ENCODE results near the gene POLDIP3.

The POLDIP3 gene

DNA sequence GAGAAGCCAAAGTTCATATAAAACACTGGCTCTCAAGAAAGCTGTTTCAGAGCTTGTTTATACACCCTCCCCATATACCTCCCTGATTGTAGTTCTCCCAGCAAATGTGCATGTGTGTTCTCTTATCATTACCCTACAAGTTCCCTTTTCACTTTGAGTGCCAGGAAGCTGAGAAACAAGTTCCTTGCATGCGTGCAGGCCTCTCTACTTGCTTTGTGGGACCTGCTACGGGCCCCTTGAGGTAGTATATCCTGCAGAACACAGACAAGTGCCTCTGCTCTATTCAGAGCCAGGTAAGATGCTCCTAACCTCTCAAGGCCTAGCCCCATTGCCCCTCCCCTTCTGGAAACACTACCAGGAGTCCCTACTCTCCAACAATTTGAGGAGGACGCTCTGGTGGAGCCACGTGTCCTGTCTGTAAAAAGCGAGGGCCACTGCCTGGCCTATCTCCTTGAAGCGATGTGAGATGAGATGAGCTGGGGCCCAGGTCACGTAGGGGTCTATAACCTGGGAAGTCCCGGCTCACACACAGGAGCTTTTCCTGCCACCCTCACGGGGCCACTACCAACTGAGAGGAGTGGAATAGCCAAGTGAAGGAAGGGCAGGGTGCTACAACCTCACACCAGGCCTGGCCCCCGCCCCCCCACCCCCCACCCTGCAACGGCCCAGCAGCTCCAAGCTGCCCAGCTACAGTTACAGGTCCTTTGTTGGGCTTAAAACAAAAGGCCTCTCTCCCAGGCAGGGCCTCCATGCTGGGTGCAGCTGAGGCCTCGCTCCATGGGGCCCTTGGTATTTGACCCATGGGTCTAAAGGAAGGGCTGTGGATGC, 28.3 kb upstream of the POLDIP3 start:
- no peak for DNase-seq (ENCODE audit: low read depth)

DNA sequence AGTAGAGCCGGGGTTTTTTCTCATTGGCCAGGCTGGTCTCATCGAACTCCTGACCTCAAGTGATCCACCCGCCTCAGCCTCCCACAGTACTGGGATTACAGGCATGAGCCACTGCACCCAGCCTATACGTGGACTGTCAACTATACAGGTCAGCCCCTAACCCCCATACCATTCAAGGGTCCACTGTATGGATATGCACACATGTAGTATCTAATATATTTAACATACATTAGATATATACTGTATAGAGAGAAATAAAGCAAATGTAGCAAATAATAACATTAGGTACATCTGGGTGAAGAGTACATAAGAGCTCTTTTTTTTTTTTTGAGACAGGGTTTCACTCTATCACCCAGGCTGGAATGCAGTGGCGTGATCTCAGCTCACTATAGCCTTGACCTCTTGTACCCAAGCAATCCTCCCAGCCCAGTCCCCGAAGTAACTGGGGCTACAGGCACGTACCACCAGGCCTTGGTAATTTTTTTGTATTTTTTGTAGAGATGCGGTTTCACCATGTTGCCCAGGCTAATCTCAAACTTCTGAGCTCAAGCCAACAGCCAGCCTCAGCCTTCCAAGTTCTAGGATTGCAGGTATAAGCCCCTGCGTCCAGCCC, 27.2 kb upstream of the POLDIP3 start:
- DNase-seq (ENCODE audit: low read depth): no peak

DNA sequence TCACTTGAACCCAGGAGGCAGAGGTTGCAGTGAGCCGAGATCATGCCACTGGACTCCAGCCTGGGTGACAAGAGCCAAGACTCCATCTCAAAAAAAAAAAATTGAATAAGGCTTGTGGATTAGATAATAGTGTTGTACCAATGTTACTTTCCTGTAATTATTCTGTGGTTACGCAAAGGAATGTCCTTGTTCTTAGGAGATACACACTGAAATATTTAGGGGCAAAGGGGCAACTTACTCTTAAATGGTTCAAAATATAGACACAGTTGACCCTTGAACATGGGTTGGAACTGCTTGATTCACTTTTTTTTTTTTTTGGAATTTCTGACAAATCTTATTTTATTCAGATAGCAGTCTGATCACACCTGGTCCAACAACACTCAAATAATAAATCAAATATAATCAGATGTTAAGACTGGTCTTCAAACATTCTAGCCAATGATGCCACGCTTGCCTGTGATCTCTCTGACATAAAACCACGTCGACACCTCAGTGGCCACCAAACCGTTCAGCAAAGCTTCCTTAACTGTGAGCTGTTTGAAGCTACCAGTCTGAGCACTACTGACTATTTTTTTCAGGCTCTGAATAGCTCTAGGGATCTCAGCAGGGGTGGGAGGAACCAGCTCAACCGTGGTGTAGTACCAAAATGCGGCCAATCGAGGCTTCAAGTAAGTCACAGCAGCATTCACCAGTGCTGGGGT, 25.0 kb upstream of the POLDIP3 start:
- no peak for DNase-seq (ENCODE audit: low read depth)

DNA sequence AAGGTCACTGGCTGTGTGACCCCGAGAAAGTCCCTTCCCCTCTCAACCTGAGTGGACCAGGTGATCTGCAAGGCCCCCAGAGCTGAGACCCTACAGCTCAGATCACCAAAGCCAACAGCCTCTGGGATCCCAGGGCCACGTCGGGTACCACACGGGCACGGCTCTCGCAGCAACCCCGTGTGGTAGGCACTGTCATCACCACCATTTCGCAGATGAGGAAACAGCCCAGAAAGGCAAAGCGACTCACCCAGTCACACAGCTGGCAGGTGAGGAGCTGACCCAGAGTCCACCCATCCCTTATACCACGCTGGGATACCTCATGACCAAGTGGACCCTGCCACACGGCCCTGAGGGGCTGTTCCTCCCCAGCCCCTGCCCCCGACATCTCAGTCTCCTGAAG, 22.9 kb upstream of the POLDIP3 start:
- no peak for DNase-seq (ENCODE audit: low read depth)

DNA sequence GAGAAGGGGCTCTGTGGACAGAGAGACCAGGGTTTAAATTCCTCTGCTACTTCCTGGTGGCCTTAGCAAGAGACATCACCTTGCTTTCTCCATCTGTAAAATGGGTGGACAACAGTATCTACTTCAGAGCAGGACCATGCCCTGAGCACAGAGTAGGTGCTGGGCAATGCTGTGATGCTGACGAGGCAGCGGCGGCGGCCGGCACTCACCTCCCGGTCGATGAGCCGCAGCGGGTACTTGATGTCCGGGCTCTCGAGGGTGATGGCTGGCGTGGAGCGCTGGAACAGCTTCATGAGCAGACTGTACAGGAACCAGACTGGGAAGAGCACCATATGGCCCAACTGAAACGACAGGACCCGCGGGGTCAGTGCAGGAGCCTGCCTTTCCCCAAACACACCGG, 21.8 kb upstream of the POLDIP3 start:
- no peak for DNase-seq (ENCODE audit: low read depth)

DNA sequence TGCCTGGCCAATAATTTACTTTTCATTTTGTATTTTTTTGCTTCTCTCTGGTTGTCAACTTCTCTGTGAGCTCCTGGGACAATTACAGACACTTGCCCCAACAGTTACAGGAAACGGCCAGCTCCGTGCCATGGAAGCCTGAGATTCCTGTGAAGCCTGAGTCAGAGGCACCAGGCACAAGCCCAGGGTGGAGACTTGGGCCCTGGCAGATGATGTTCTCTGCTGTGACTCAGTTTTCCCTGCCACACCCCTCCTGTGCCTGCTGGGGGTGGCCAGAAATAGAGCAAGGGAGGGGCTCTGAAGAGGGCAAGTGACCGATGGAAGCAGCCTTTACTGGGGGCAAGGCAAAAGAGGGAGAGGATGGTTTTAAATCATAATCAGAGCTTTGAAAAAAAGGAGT, 20.8 kb upstream of the POLDIP3 start:
- DNase-seq (ENCODE audit: low read depth): no peak

DNA sequence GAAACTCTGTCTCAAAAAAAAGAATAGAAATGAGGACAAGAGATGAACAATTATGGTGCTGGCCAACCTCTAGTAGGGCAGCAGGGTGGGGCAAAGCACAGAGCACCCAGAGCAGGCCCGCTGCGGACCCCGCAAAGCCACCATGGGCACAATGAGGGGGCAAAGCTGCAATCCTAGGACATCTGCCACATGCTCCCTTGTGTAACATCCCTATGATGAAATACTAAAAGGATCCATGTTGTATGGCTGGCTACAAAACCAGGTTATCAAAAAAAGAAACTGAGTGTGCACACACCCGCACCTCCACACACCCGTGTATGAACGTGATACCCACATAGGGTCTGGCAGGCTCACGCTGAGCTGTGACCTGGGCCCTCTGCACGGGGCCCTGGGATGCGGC, 18.3 kb upstream of the POLDIP3 start:
- DNase-seq (ENCODE audit: low read depth): no peak

DNA sequence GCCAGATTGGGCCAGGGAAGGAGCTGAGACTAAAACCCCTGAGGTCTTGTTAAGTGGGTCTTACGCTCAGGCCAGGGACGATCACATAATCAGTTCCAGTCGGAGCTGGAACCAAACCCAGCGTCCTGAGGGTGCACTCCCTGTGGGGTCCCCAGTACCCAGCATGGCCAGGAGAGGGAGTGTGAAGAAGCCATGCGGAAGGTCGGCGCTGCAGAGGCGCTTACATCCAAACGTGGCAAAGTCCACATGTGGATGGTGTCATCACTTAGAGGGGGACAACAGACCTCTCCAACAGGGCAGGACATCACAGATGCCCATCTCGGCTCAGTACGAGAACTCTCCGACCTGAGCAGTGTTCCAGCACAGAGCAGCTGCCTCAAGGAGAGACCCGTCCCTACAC, 17.4 kb upstream of the POLDIP3 start:
- no peak for DNase-seq (ENCODE audit: low read depth)

DNA sequence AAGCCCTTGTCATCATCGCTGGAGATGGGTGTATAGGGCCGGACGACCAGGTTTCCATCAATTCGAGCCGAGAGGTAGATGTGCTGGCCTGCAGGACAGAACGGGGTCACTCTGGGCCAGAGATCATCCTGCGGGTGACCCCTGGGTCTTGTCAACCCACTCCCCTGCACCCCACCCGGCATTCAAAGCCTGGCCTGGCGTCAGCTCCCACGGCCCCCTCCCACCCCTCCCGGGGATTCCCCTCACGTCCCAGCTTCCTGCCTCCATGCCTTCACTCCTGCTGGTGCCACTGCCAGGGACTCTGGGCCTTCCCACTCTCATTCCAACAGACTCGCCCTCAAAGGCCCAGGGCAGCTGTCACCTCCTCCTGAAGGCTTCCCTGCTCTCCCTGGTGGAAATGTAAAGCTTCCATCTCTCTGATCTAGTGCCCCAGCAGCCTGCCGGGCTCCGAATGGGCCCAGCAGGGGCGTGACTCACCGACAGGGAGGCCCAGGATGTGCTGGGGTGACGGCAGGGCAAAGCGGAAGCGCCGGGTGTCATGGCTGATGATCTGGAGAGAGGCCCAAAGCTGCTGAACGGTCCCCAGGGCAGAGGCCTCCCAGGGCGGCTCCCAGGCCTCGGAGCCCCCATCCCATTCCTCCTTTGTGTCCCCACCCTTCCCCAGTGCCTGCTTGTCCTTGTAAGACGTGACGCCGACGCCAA, 16.4 kb upstream of the POLDIP3 start:
- no peak for DNase-seq (ENCODE audit: low read depth)

DNA sequence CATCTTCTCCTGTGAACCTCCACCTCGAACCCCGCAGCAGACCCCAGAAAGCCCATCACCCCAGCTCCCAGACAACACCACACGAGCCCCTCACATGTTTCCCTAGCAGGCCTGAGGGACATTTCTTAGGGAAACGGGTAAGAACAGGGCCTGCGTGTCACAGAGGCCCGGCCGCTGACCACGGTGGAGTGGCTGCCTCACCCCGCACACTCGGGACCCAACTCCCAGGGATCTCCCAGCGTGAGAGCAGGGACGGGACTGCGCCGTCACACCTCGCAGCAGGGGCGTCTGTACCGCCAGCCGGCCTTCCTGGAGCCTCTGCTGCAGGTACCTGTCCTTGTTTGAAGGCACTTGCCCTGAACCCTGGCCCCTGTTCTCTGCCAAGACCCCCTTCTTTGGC, 15.5 kb upstream of the POLDIP3 start:
- no peak for DNase-seq (ENCODE audit: low read depth)

DNA sequence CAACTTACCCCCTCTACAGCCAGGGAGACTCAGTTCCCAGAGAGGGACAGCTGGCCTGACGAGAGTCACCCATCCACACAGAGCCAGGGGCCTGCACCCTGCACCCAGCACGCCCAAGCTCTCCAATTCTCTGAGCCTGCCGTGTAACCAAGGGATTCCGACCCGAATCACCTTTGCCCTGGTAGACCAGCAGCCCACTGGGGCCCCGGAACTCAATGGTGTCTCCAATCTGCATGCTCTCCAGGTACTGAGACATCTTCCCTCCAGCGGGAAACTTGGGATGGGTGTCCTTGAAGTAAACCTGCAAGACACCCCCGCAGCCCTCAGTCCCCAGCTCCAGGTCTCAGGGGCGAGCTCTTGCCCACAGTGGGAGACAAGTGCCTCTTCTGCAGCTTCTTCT, 13.3 kb upstream of the POLDIP3 start:
- no peak for DNase-seq (ENCODE audit: low read depth)

DNA sequence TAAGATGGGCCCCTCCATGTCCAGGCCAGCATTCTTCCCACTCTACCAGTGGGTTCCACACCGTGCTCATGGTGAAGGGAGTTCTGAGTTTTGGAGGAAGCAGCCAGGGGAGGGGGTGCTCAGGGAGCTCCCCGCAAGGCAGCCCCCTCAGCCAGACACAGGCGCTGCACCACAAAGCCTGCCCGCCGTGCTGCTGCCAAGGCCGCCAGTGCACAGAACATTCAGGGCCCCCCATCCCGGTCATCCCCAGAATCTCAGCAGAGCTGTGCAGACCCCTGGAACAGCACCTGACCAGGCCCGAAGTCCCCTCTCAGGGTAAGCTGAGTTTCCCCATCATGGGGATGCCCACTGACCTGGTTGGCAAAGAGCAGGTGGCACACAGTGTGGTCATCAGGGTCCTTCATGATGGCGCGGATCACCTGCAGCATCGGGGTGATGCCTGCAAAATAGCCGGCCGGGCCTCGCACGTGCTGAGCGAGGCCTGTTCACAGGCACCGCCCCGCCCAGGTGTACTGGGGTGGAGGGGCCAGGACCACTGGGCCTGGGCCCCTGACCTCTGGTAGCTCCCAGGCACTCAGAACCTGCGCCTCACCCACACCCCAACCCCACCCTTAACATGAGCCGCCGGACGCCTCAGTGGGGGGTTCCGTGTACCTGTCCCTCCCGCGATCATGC, 12.4 kb upstream of the POLDIP3 start:
- no peak for DNase-seq (ENCODE audit: low read depth)

DNA sequence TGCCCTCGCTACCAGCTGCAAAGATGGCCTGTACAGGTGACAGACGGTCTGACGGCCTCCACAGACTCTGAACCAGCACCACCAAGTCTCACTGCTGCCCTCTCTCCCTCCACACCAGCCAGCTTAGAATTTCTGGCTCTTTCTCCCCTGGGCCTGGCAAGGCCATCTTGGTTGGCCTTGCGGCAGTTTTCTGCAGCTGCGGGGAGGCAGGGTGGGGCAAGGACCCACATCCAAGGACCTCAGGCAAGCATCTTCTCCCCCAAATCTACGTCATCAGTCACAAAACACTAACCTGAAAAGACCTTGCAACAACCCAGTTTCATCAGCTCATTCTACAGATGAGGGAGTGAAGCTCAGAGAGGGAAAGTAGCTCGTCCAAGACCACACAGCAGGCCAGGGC, 11.7 kb upstream of the POLDIP3 start:
- no peak for DNase-seq (ENCODE audit: low read depth)

DNA sequence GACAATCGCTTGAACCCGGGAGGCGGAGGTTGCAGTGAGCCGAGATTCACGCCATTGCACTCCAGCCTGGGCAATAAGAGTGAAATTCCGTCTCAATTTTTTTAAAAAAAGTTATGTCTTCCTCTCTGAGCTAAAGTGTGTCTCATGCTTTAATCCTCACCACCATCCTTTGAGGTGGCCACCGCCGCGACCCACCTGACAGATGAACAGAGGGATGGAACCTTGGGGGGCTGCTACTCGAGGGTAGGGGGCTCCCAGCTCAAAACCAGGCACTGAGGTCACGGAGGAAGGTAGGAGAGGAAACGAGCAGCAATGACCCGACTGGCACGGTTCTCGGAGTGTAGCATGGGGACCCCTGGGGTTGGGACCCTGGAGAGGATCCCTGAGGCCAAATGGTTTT, 10.7 kb upstream of the POLDIP3 start:
- no peak for DNase-seq (ENCODE audit: low read depth)

DNA sequence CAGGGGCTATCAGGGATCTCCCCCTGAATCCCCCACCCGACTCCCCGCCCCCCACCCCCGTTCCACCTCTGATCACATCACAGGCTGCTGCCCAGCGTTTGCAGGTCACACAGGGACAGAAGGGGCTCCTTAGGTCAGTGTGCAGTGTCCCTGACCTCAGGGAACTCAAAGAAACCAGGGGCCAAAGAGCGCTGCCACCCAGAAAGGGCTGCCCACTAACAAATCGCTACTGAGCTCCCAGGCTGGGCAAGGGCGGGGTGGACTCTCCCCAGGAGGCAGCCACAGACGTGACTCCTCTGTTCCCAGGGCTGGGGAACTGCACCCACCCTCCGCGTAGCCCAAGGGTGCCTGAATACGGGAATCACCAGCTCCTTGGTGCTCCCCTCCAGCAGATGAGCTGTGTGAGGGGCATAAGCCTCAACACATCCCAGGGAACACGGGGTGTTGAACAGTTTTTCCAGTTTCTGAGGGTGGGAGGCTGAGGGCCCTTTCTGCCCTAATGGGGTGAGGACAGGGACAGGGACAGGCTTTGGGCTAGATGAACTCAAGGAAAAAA, 9.9 kb upstream of the POLDIP3 start:
- DNase-seq (ENCODE audit: low read depth): no peak

DNA sequence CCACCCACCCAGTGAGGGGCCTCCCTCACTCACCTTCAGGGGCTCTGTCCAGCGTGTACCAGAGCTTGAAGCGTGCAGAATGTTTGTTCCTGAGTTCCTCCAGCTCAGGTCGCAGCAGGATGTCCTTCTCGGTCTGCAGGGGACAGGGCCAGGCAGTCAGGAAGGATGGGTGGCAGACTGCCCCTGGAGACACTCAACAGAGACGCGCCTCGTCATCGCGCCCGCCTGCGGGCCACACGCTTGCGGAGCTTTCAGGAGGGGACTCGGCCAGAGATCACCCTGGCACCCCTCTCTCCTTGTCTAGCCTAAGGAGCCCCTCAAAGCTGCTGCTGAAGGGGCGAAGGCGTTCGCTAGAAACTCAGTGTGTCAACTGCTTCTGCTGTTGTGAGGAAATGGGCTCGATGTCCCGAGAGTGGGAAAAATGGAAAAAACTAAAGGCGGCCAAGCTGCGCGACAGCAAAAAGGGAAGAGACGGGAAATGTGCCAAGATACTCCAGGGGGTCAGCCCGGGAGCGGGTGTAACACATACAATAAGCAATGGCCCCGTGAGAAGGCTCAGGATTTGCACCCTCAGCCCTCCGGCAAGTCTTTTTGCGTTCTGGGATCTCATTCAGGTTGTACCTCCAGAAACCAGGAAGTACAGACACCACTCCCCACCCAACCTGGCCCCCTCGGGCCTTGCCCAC, 9.2 kb upstream of the POLDIP3 start:
- no peak for DNase-seq (ENCODE audit: low read depth)

DNA sequence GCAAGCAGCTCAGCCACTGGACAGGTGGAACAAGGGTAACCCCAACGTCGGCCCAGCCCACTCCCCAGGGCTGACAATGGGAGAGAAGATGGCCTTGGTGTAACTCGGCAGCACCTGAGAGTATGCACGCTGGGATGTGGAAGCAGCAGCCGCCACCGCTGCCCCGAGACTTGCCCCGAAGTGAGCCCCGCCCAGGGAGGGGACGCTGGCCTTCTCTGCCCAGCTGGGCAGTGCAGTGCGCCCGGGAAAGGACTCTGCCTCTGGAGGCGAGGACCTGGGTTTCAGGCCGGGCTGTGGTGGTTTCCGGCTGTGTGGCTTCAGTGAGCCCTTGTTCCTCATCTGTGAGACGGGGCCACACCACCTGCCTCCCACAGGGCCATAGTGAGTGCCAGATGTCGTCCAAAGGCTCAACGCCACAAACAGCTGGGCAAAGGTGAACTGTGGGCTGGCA, 8.6 kb upstream of the POLDIP3 start:
- DNase-seq (ENCODE audit: low read depth): no peak

DNA sequence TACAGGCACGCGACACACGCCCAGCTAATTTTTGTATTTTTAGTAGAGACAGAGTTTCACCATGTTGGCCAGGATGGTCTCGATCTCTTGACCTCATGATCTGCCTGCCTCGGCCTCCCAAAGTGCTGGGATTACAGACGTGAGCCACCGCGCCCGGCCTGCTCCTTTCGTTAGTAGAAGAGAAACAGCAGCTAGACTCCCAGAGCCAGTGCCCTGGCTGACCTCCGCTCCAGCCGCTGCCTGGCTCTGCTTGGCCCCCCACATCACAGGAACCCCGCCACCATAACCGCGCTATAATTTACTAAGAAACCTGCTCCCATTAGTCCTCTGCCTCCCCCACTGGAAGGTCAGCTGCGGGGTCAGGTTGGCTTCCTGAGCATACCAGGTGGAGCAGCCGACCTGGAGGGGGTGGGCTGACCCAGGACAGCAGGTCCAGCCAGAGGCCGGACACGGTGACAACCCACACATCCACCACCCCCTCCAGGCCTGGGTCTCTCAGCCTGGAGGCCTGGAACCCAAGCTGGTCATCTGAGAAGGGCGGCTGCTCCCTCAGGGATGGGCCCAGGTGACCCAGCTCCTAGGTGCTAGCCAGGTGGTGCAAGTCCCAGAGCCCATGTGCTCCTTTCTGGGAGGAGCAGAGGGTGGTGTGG, 7.5 kb upstream of the POLDIP3 start:
- no peak for DNase-seq (ENCODE audit: low read depth)

DNA sequence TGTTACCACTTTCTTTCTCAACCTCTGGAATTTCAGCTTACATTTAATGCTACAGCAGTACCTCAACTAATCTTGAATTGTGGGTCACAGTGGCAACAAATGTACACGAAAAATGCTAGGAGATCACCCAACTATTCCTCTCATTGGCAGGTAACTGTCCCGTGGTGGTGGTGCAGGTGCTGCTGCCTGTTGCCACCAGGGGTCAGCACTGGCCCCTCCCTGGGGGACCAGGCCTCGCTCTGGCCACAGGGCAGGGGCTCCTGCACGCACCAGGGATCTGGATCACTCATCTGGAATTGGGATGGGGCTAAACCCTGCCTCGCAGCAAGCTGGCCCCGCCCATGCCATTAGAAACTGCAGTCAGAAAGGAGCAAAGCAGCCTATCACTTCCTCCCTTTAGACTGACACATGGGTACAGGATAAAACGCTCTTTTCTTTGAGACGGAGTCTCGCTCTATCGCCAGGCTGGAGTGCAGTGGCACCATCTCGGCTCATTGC, 6.9 kb upstream of the POLDIP3 start:
- DNase-seq (ENCODE audit: low read depth): peak; percentile 20

DNA sequence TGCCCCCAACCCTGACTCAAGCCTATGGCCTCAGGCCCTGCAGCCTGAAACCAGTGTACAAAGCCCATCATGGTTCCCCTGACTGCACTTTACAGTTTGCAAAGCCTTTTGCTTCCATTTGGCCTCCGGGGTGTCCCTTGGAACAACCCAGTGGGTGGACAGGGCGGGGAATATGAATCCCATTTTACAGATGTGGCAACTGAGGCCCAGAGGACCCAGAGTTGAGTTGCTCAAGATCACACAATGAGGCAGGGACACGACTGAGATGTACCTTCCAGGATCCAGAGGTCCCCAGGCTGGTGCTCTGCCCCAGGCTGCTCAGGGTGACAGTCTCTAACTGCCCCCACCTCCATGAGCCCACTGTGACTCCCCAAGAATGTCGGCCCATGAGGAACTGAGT, 5.4 kb upstream of the POLDIP3 start:
- no peak for DNase-seq (ENCODE audit: low read depth)

Measured in T follicular helper cell (primary cell).